SH-SY5Y (cell line): Measurements from ENCODE around the gene TIE1.

Experiments used
- GATA2 ChIP-seq: IDR thresholded peaks from 2 replicates; pipeline ENCODE4 v1.6.1; 2011; ENCODE audit warnings: mild to moderate bottlenecking, low read depth, low read length
- GATA3 ChIP-seq: IDR thresholded peaks from 2 replicates; pipeline ENCODE4 v1.6.1; 2011; ENCODE audit warnings: low read depth, mild to moderate bottlenecking, low read length, moderate library complexity

GRCh38 chr1:43338001-43338400, 37.2 kb downstream of the TIE1 start:
- TF ChIP-seq GATA2 (no peak), GATA3 (no peak)
